Measurements from ENCODE around the gene REXO2. TPM values are rescaled to one million over a fixed set of nuclear protein-coding genes. Genes with fewer than 3 reads are reported as not detected.
A peak's percentile ranks its signal among the peaks of the same experiment; 100 is the strongest.

Gene REXO2
- total and polyA plus RNA-seq, 2 of the 13 experiments (the other 11 are each of a cell fraction or from before 2014, with no cell fraction given): 95.6 to 104 TPM

DNA sequence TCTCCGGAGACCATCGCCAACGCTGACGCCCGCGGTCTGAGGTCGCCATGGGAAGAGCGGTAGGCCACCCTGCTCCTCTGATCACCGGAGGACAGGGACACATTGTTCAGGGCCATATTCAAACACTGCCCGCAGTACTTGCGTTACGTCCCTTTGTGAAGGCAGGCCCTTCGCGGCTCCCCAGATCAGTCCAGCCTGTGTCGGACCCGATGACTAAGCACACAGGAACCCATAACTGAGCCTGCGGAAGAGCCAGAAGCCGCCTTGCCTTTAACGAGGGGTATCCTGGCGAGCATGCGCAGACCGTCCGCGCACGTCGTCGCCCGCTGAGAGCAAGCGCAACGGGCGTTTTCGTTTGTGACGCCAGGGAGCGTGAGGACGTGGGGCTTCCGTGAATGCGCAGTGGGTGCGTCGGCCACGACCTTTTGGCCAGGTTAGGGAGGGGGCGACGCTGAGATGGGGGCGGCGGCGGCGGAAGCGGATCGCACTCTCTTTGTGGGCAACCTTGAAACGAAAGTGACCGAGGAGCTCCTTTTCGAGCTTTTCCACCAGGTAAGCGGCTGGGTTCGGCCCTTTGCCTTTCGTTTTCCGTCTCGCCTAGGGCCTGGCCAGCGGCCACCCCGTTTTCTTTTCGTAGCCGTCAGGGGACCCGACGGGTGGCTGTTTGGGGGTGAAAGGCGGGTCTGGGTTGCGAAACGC is 38.9 kb upstream of the REXO2 start, which contains the start of the genes C11orf71 and RBM7 (continued):
- TF ChIP-seq ZFX (CRISPR knock-in tag; IDR thresholded peaks at IDR 0.05; ENCODE audit: low read depth) (peak; percentile 97), DMAP1 (CRISPR knock-in tag; IDR thresholded peaks at IDR 0.05) (peak; percentile 97), ISX (CRISPR knock-in tag; conservative IDR thresholded peaks at IDR 0.05) (peak; percentile 62; the same call in 1 of the 2 replicates), ZNF549 (CRISPR knock-in tag; IDR thresholded peaks at IDR 0.05) (no peak), SMAD9 (CRISPR knock-in tag; IDR thresholded peaks at IDR 0.05) (peak; percentile 59; the same call in 1 of the 2 replicates), DPF2 (CRISPR knock-in tag; IDR thresholded peaks at IDR 0.05; ENCODE audit: borderline replicate concordance, low read depth) (no peak), ZNF768 (CRISPR knock-in tag; IDR thresholded peaks at IDR 0.05) (no peak; the same call in 1 of the 2 replicates), ZNF530 (CRISPR knock-in tag; IDR thresholded peaks at IDR 0.05; ENCODE audit: low read depth) (no peak), MED8 (CRISPR knock-in tag; IDR thresholded peaks at IDR 0.05; ENCODE audit: insufficient replicate concordance) (peak; percentile 87), ZNF234 (CRISPR knock-in tag; conservative IDR thresholded peaks at IDR 0.05) (no peak), ZNF746 (CRISPR knock-in tag; IDR thresholded peaks at IDR 0.05) (peak; percentile 57; the same call in 1 of the 2 replicates), ZNF672 (CRISPR knock-in tag; IDR thresholded peaks at IDR 0.05) (no peak), CEBPB (IDR thresholded peaks at IDR 0.05; ENCODE audit: borderline replicate concordance, low read depth, low read length) (peak; percentile 88; the same call in 1 of the 2 replicates), ZFP36L2 (CRISPR knock-in tag; IDR thresholded peaks at IDR 0.05) (no peak), POLR2AphosphoS2 (IDR thresholded peaks at IDR 0.05; ENCODE audit: low read depth, low read length) (no peak), ZNF180 (CRISPR knock-in tag; IDR thresholded peaks at IDR 0.05; ENCODE audit: borderline replicate concordance, low read depth) (no peak)
- TF ChIP-seq, protein P1, sequence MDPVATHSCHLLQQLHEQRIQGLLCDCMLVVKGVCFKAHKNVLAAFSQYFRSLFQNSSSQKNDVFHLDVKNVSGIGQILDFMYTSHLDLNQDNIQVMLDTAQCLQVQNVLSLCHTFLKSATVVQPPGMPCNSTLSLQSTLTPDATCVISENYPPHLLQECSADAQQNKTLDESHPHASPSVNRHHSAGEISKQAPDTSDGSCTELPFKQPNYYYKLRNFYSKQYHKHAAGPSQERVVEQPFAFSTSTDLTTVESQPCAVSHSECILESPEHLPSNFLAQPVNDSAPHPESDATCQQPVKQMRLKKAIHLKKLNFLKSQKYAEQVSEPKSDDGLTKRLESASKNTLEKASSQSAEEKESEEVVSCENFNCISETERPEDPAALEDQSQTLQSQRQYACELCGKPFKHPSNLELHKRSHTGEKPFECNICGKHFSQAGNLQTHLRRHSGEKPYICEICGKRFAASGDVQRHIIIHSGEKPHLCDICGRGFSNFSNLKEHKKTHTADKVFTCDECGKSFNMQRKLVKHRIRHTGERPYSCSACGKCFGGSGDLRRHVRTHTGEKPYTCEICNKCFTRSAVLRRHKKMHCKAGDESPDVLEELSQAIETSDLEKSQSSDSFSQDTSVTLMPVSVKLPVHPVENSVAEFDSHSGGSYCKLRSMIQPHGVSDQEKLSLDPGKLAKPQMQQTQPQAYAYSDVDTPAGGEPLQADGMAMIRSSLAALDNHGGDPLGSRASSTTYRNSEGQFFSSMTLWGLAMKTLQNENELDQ (CRISPR knock-in tag; IDR thresholded peaks at IDR 0.05; ENCODE audit: borderline replicate concordance): no peak; the same call in 1 of the 2 replicates
- TF ChIP-seq, protein P2, sequence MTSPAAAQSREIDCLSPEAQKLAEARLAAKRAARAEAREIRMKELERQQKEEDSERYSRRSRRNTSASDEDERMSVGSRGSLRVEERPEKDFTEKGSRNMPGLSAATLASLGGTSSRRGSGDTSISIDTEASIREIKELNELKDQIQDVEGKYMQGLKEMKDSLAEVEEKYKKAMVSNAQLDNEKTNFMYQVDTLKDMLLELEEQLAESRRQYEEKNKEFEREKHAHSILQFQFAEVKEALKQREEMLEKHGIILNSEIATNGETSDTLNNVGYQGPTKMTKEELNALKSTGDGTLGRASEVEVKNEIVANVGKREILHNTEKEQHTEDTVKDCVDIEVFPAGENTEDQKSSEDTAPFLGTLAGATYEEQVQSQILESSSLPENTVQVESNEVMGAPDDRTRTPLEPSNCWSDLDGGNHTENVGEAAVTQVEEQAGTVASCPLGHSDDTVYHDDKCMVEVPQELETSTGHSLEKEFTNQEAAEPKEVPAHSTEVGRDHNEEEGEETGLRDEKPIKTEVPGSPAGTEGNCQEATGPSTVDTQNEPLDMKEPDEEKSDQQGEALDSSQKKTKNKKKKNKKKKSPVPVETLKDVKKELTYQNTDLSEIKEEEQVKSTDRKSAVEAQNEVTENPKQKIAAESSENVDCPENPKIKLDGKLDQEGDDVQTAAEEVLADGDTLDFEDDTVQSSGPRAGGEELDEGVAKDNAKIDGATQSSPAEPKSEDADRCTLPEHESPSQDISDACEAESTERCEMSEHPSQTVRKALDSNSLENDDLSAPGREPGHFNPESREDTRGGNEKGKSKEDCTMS (CRISPR knock-in tag; conservative IDR thresholded peaks at IDR 0.05): no peak
- TF ChIP-seq, protein P3, sequence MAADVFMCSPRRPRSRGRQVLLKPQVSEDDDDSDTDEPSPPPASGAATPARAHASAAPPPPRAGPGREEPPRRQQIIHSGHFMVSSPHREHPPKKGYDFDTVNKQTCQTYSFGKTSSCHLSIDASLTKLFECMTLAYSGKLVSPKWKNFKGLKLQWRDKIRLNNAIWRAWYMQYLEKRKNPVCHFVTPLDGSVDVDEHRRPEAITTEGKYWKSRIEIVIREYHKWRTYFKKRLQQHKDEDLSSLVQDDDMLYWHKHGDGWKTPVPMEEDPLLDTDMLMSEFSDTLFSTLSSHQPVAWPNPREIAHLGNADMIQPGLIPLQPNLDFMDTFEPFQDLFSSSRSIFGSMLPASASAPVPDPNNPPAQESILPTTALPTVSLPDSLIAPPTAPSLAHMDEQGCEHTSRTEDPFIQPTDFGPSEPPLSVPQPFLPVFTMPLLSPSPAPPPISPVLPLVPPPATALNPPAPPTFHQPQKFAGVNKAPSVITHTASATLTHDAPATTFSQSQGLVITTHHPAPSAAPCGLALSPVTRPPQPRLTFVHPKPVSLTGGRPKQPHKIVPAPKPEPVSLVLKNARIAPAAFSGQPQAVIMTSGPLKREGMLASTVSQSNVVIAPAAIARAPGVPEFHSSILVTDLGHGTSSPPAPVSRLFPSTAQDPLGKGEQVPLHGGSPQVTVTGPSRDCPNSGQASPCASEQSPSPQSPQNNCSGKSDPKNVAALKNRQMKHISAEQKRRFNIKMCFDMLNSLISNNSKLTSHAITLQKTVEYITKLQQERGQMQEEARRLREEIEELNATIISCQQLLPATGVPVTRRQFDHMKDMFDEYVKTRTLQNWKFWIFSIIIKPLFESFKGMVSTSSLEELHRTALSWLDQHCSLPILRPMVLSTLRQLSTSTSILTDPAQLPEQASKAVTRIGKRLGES (CRISPR knock-in tag; IDR thresholded peaks at IDR 0.05; ENCODE audit: borderline replicate concordance): no peak
- TF ChIP-seq, protein P4, sequence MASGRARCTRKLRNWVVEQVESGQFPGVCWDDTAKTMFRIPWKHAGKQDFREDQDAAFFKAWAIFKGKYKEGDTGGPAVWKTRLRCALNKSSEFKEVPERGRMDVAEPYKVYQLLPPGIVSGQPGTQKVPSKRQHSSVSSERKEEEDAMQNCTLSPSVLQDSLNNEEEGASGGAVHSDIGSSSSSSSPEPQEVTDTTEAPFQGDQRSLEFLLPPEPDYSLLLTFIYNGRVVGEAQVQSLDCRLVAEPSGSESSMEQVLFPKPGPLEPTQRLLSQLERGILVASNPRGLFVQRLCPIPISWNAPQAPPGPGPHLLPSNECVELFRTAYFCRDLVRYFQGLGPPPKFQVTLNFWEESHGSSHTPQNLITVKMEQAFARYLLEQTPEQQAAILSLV (CRISPR knock-in tag; IDR thresholded peaks at IDR 0.05; ENCODE audit: borderline replicate concordance): no peak

All from HepG2 (cell line).